Kidney (tissue), 14 donors: ENCODE data around the gene GPC6. TPM values are rescaled to one million over a fixed set of nuclear protein-coding genes. Genes with fewer than 3 reads are reported as not detected.
A peak's percentile ranks its signal among the peaks of the same experiment; 100 is the strongest.

Experiments
- DNase-seq, 5 donors: peaks; one replicate each; pipeline ENCODE4 v3.0.0-alpha.2; 2013 to 2020
- FAIRE-seq: peaks from 2 replicates; lab custom pipeline; 2012; peaks lifted over from hg19 to GRCh38; lab: Jason Lieb, UNC
- H3K27ac ChIP-seq, 2 donors: one replicate each; pipeline ENCODE4 v1.7.0; 2013; ENCODE audit warnings: low read depth in 2 of 2, low read length in 2 of 2, inconsistent platforms in 1 of 2
- H3K27me3 ChIP-seq: one replicate; pipeline ENCODE4 v1.7.1; 2013; ENCODE audit warnings: low read length, inconsistent platforms; ENCODE audit not compliant: control insufficient read depth, insufficient read depth
- H3K36me3 ChIP-seq, 3 donors: one replicate each; pipeline versions ENCODE4 v1.7.0 to v1.7.1; 2013; ENCODE audit warnings: low read length in 3 of 3, control low read depth in 1 of 3, inconsistent platforms in 1 of 3; ENCODE audit not compliant: insufficient read depth in 3 of 3, control insufficient read depth in 2 of 3
- H3K4me1 ChIP-seq, 3 donors: one replicate each; pipeline versions ENCODE4 v1.7.0 to v1.7.1; 2013; ENCODE audit warnings: low read length in 3 of 3, inconsistent platforms in 1 of 3, low read depth in 1 of 3; ENCODE audit not compliant: control insufficient read depth in 2 of 3, insufficient read depth in 2 of 3
- H3K4me3 ChIP-seq, 3 donors: one replicate each; pipeline versions ENCODE4 v1.7.0 to v1.8.1; 2013; ENCODE audit warnings: low read length in 3 of 3, control low read depth in 1 of 3, inconsistent platforms in 1 of 3
- H3K9ac ChIP-seq, 3 donors: one replicate each; pipeline versions ENCODE4 v1.7.0 to v1.7.1; 2013; ENCODE audit warnings: low read length in 3 of 3, control low read depth in 1 of 3, inconsistent platforms in 1 of 3
- H3K9me3 ChIP-seq, 3 donors: one replicate each; pipeline versions ENCODE4 v1.7.0 to v1.7.1; 2013; ENCODE audit warnings: low read length in 3 of 3, control low read depth in 1 of 3, inconsistent platforms in 1 of 3; ENCODE audit not compliant: control insufficient read depth in 2 of 3, insufficient read depth in 1 of 3
- intact Hi-C: fragments of 100-400 bp; cut with DNase I; formaldehyde crosslinking; loops from one replicate; pipeline ENCODE4 v1.11.1; 2022
- polyA plus RNA-seq: library from polyadenylated mRNA; stranded (reverse); fragments of 350-450 nt; fragmentation: Illumina TruSeq; extraction: RNeasy Lipid Tissue Mini Kit (QIAGEN cat#74804); gene quantifications from one replicate; pipeline ENCODE4 v1.2.3, GENCODE V29; 2014; ENCODE audit warnings: low read depth, low replicate concordance; ENCODE audit not compliant: insufficient read depth
- total RNA-seq: library from RNA; stranded (reverse); fragmentation: NEBNext Ultra II Directional; extraction: Animal tissue kit (Norgen Biotek cat#: 25700); gene quantifications from one replicate; pipeline ENCODE4 v1.2.1, GENCODE V29; 2021
- TF ChIP-seq, protein P1 (sequence below): IDR thresholded peaks from 3 replicates; pipeline ENCODE4 v1.5.1; 2012; ENCODE audit warnings: mild to moderate bottlenecking, moderate library complexity, borderline replicate concordance; ENCODE audit not compliant: insufficient read depth; ENCODE audit errors: extremely low read depth
- donor health status: control.
- donor health status: control.
- donor health status: control.
- donor health status: control.
- donor health status: control.
- donor health status: DM: yes; HTN: yes; CAD: no.
- donor health status: Normal renal cell carcinoma (clear cell type).

GPC6 gene
- total and polyA plus RNA-seq, 2 donors from 2014 or later: 6.2 to 15.5 TPM

DNA sequence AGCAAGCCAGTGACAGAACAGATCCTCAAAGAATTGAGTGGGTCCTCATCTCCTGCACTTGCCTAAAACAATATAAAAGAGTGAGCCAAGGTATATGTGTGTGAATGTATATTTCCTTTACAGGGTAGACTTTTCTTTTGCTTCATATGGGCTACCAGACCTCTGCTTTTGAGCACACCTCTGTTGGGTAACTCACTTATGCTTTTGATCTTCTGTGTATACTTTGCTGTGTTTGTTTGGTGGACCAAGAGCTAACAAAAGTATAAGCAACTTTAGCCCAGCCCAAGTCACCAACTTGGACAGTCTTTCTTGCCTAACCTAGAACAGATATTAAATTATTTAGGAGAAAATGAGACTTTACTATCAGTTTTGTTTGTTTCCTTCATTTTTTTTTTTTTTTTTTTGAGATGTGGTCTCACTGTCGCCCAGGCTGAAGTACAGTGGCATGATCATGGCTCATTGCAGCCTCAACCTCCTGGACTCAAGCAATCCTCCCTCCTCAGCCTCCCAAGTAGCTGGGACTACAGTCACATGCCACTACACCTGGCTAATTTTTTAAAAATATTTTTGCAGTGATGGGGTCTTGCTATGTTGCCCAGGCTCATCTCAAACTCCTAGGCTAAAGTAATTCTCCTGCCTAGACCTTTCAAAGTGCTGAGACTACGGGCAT is 739.8 kb downstream of the GPC6 start:
- DNase-seq (no peak), FAIRE-seq (no peak)
- no peak overlapping the region for H3K9ac ChIP-seq
- TF ChIP-seq, protein P1, sequence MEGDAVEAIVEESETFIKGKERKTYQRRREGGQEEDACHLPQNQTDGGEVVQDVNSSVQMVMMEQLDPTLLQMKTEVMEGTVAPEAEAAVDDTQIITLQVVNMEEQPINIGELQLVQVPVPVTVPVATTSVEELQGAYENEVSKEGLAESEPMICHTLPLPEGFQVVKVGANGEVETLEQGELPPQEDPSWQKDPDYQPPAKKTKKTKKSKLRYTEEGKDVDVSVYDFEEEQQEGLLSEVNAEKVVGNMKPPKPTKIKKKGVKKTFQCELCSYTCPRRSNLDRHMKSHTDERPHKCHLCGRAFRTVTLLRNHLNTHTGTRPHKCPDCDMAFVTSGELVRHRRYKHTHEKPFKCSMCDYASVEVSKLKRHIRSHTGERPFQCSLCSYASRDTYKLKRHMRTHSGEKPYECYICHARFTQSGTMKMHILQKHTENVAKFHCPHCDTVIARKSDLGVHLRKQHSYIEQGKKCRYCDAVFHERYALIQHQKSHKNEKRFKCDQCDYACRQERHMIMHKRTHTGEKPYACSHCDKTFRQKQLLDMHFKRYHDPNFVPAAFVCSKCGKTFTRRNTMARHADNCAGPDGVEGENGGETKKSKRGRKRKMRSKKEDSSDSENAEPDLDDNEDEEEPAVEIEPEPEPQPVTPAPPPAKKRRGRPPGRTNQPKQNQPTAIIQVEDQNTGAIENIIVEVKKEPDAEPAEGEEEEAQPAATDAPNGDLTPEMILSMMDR: no peak
- no peaks in the 10 kb centered on the region for H3K36me3 ChIP-seq
- H3K27ac ChIP-seq: no peak overlapping the region
- H3K9me3 ChIP-seq: no peaks in the 10 kb centered on the region
- no peaks in the 10 kb centered on the region for H3K27me3 ChIP-seq
- intact Hi-C loops: no loop called here
- no peaks in the 10 kb centered on the region for H3K4me1 ChIP-seq
- H3K4me3 ChIP-seq: no peak overlapping the region

DNA sequence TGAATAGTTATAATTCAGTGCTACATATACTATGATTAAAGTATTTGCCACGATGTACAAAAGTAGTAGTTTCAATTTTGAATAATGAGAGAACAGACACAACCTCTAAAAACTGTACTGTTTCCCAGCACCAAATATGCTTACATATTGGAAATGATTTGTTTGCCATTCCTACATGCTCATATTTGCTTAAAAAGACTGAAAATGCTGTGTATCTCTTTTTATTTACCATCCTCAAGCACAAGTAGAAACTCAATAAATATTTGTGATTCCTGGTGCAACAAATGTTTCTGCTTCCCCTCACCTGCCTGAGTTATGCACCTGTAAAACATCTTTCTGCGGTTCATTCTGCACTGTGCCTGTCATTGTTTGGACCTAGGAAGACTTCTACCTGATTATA is 740.7 kb downstream of the GPC6 start:
- Histone ChIP-seq H3K4me3 (no peak overlapping the region), H3K36me3 (no peaks in the 10 kb centered on the region), H3K4me1 (no peaks in the 10 kb centered on the region), H3K9ac (no peak overlapping the region), H3K9me3 (no peaks in the 10 kb centered on the region), H3K27me3 (no peaks in the 10 kb centered on the region), H3K27ac (no peak overlapping the region)
- TF ChIP-seq, protein P1: no peak
- no peak for FAIRE-seq
- DNase-seq: no peak
- intact Hi-C loops: no loop called here

DNA sequence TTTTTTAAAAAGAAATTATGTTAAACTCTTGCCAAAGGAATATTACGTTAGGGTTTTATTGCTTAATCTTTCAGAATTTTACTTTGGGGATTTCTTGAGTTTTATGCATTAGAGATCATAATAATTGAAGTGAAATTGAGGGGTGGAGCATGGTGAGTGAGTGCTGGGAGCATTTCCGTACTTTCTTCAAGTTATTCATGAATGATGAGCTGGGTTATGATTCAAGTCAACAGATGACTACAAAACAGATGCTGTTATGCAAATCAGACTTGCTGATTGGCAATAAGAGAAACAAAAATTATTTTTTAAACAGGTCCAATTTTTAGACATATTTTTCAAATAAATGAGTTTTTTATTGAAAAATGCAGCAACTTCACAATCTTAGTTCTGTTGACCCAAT is 748.6 kb downstream of the GPC6 start:
- Histone ChIP-seq H3K36me3 (no peaks in the 10 kb centered on the region), H3K4me3 (no peak overlapping the region), H3K9me3 (no peaks in the 10 kb centered on the region), H3K27ac (no peak overlapping the region), H3K27me3 (no peaks in the 10 kb centered on the region), H3K9ac (no peak overlapping the region), H3K4me1 (no peaks in the 10 kb centered on the region)
- intact Hi-C loops: no loop called here
- DNase-seq (no peak), FAIRE-seq (no peak)
- TF ChIP-seq, protein P1: no peak

DNA sequence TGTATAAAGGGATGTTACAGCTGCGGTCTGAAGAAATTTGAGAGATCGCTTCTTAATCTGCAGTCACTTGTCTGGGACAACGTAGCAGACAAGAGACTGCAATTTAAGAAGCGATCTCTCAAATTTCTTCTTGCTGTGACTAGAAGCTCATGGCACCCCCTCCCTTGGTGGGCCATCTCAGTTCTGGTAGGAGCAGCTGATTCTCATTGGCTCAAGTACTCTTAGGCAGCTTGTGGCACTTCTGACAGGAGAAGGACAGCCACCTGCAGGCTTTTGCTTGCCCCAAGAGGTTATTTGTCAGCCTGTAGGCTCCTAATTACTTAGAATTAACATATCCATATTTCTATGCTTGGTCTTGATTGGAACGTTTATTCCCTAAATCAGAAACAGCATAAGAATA is 749.9 kb downstream of the GPC6 start:
- FAIRE-seq: no peak
- intact Hi-C loops: no loop called here
- peak in 4 of 5 donors; percentile 11 to 23 (median 14) for DNase-seq

More for the DNA sequence above, 749.9 kb downstream of the GPC6 start:
- Histone ChIP-seq H3K9me3 (no peaks in the 10 kb centered on the region), H3K4me1 (no peaks in the 10 kb centered on the region), H3K9ac (no peak overlapping the region), H3K27ac (no peak overlapping the region), H3K36me3 (no peaks in the 10 kb centered on the region), H3K4me3 (no peak overlapping the region), H3K27me3 (no peaks in the 10 kb centered on the region)
- TF ChIP-seq, protein P1: no peak
